Left ventricle myocardium inferior (tissue), 1 donor: ENCODE measurements around the gene LDHB. TPM values are rescaled to one million over a fixed set of nuclear protein-coding genes. Genes with fewer than 3 reads are reported as not detected.
"Not testable (repeated sequence)": the region's sequence is repeated elsewhere in the genome, so short reads cannot be mapped to it uniquely, and the experiment has no call there.

Experiments
- DNase-seq: peaks from one replicate; pipeline ENCODE4 v3.0.0-alpha.2; 2020
- H3K27ac ChIP-seq: fragments of 200-600 bp; replicated peaks from 2 replicates; pipeline ENCODE4 v1.8.0; 2021
- H3K27me3 ChIP-seq: fragments of 200-600 bp; 2 replicates; pipeline ENCODE4 v1.8.0; 2021; ENCODE audit warnings: low read depth
- H3K36me3 ChIP-seq: fragments of 200-600 bp; 2 replicates; pipeline ENCODE4 v1.8.0; 2021
- H3K4me1 ChIP-seq: fragments of 200-600 bp; 2 replicates; pipeline ENCODE4 v1.8.0; 2021
- H3K4me3 ChIP-seq: fragments of 200-600 bp; 2 replicates; pipeline ENCODE4 v1.8.0; 2021; ENCODE audit warnings: mild to moderate bottlenecking, moderate library complexity
- H3K9me3 ChIP-seq: fragments of 200-600 bp; replicated peaks from 2 replicates; pipeline ENCODE4 v1.8.0; 2021
- intact Hi-C: fragments of 100-400 bp; cut with micrococcal nuclease; formaldehyde crosslinking; loops from one replicate; pipeline ENCODE4 v1.11.0; 2022
- total RNA-seq: library from RNA; stranded (reverse); fragmentation: NEBNext Ultra II Directional; extraction: Animal tissue kit (Norgen Biotek cat#: 25700); gene quantifications from one replicate; pipeline ENCODE4 v1.2.1, GENCODE V29; 2021
- TF ChIP-seq, protein P1 (sequence below): fragments of 200-600 bp; IDR thresholded peaks from 2 replicates; pipeline ENCODE4 v1.8.0; 2021; ENCODE audit warnings: antibody characterized with exemption, mild to moderate bottlenecking, borderline replicate concordance
- donor health status: DM: no; HTN: yes; CAD: no; lungs with severe emphysema.

LDHB gene
- total RNA-seq, 1 donor from 2014 or later = 2,441 TPM

DNA sequence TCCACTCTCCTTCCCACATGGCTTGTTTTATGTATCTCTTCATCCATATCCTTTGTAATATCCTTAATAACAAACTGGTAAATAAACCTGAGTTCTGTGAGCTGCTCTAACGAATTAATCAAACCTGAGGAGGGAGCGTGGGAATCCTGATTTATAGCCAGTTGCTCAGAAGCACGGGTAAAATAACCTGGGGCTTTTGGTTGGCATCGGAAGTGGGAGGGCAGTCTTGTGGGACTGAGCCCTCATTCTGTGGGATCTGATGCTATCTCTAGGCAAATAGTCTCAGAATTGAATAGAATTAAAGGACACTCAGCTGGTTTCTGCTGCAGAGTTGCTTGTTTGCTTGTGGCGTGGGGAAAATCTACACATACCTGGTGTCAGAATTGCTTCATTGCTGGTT, 17.5 kb upstream of the LDHB start:
- Histone ChIP-seq H3K9me3 (no peaks in the 10 kb centered on the region), H3K36me3 (no peaks in the 10 kb centered on the region), H3K4me3 (no peak overlapping the region), H3K27me3 (no peaks in the 10 kb centered on the region), H3K4me1 (peaks cover 8% of the 10 kb centered on the region), H3K27ac (no peak overlapping the region)
- TF ChIP-seq, protein P1, sequence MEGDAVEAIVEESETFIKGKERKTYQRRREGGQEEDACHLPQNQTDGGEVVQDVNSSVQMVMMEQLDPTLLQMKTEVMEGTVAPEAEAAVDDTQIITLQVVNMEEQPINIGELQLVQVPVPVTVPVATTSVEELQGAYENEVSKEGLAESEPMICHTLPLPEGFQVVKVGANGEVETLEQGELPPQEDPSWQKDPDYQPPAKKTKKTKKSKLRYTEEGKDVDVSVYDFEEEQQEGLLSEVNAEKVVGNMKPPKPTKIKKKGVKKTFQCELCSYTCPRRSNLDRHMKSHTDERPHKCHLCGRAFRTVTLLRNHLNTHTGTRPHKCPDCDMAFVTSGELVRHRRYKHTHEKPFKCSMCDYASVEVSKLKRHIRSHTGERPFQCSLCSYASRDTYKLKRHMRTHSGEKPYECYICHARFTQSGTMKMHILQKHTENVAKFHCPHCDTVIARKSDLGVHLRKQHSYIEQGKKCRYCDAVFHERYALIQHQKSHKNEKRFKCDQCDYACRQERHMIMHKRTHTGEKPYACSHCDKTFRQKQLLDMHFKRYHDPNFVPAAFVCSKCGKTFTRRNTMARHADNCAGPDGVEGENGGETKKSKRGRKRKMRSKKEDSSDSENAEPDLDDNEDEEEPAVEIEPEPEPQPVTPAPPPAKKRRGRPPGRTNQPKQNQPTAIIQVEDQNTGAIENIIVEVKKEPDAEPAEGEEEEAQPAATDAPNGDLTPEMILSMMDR = no peak
- DNase-seq = no peak
- intact Hi-C loops = loop anchor here (5.0 to 10.0 kb wide), 2 partner anchors 63 to 170 kb away; partner anchors contain the start of genes GOLT1B and RECQL

DNA sequence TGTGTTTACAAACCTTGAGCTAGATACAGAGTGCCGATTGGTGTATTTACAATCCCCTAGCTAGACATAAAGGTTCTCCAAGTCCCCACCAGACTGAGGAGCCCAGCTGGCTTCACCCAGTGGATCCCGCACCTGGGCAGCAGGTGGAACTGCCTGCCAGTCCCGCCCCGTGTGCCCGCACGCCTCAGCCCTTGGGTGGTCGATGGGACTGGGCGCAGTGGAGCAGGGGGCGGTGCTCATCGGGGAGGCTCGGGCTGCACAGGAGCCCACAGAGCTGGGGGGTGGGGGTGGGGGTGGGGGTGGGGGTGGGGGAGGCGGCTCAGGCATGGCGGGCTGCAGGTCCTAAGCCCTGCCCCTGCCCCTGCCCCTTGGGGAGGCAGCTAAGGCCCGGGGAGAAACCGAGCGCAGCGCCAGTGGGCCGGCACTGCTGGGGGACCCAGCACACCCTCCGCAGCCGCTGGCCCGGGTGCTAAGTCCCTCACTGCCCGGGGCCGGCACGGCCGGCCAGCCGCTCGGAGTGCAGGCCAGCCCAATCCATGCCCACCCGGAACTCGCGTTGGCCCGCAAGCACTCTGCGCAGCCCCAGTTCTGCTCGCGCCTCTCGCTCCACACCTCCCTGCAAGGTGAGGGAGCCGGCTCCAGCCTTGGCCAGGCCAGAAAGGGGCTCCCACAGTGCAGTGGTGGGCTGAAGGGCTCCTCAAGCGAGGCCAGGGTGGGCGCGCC, 16.3 kb upstream of the LDHB start:
- not testable (repeated sequence) for H3K9me3 ChIP-seq, H3K4me1 ChIP-seq, H3K4me3 ChIP-seq, H3K27me3 ChIP-seq, H3K27ac ChIP-seq, DNase-seq, H3K36me3 ChIP-seq
- intact Hi-C loops = loop anchor here (10.0 kb wide), 1 partner anchor 169 kb away; the partner anchor contains the start of genes GOLT1B and RECQL

DNA sequence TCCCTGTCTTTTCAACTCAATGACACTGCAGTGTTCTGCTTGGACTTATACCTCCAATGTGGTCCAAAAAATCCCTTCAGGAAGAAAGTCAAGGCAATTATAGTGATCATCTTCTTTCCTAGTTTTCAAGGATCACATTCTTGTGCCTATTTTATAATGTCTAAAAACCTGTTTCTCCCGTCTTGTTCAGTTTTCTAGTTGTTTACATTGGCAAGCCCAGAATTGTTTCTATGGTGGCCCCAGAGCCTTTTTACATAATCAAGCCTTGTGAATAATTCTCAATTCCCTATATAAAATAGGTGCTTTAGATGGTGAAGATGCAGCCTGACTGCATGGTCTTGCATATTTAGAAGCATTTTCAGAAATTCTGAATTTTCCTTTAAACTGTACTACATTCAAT, 14.5 kb upstream of the LDHB start:
- H3K4me3 ChIP-seq = no peak overlapping the region
- H3K27me3 ChIP-seq = no peaks in the 10 kb centered on the region
- no peaks in the 10 kb centered on the region for H3K9me3 ChIP-seq
- no peak for DNase-seq
- H3K36me3 ChIP-seq = no peaks in the 10 kb centered on the region
- TF ChIP-seq, protein P1 = no peak
- intact Hi-C loops = loop anchor here (10.0 kb wide), 1 partner anchor 167 kb away; the partner anchor contains the start of genes GOLT1B and RECQL
- no peaks in the 10 kb centered on the region for H3K4me1 ChIP-seq
- no peak overlapping the region for H3K27ac ChIP-seq

DNA sequence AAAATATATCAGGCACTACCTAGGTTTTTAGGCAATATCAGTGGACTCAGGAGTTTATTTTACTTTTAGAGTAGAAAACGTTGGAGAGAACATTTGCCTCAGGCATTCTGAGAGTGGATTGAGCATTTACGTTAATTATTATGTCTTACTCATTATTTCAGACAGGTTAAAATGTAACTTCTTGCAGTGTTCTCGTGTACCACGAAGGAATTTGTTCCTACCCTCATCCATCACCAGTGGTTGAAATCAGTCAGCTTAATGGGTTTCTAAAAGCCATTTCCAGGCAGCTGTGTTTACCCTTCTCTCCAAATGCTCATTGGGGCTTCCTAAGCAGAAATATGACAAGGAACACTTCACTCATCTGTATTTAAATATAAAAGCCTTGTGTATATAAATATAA, 9.1 kb upstream of the LDHB start:
- intact Hi-C loops = loop anchor here (10.0 kb wide), 1 partner anchor 232 kb away; the partner anchor contains the start of gene PYROXD1
- H3K4me3 ChIP-seq = no peak overlapping the region

DNA sequence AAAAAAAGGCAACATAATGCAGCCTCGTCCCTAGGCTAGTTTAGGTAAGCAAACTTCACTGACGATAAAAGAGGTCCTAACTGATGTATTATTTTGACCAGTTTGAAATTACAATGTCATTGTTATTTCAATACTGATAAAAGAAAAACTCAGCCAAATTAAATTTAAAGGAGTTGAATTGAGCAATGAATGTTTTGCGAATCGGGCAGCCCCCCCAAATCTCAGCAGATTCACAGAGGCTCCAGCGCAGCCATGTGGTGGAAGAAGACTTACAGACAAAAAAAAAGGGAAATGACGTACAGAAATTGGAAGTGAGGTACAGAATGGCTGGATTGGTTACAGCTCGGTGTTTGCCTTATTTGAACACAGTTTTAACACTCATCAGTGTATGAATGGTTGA, 8.2 kb upstream of the LDHB start:
- Histone ChIP-seq H3K9me3 (no peaks in the 10 kb centered on the region), H3K4me1 (no peaks in the 10 kb centered on the region), H3K36me3 (no peaks in the 10 kb centered on the region), H3K27ac (no peak overlapping the region), H3K4me3 (no peak overlapping the region), H3K27me3 (no peaks in the 10 kb centered on the region)
- intact Hi-C loops = loop anchor here (10.0 kb wide), 1 partner anchor 231 kb away; the partner anchor contains the start of gene PYROXD1
- TF ChIP-seq, protein P1 = no peak
- no peak for DNase-seq

More for the DNA sequence above, 9.1 kb upstream of the LDHB start:
- Histone ChIP-seq H3K36me3 (no peaks in the 10 kb centered on the region), H3K9me3 (no peaks in the 10 kb centered on the region), H3K4me1 (no peaks in the 10 kb centered on the region), H3K27ac (no peak overlapping the region), H3K27me3 (no peaks in the 10 kb centered on the region)
- DNase-seq = no peak
- TF ChIP-seq, protein P1 = no peak
